Panc1 (cell line): ENCODE data around the gene C5orf58. TPM values are rescaled to one million over a fixed set of nuclear protein-coding genes. Genes with fewer than 3 reads are reported as not detected.

ENCODE experiments used
- ATAC-seq: fragments of 200-7000 bp; cut with Tn5 transposase; 2 replicates; pipeline ENCODE4 v1.9.1; 2020; ENCODE audit warnings: mild to moderate bottlenecking, moderate library complexity
- BruUV-seq: library from RNA; stranded (reverse); fragments of 400-500 nt; replicated peaks from 2 replicates; lab custom pipeline; 2021; lab: Mats Ljungman, UMichigan
- CTCF ChIA-PET: fragments of 300-600 bp; sonication (Branson Sonifier 250); formaldehyde crosslinking; loops from one replicate; lab custom pipeline; 2022; ENCODE audit warnings: antibody characterized with exemption; lab: Charles Lee
- POLR2A ChIA-PET: fragments of 300-600 bp; sonication (Branson Sonifier 250); formaldehyde crosslinking; loops from one replicate; lab custom pipeline; 2022; ENCODE audit warnings: antibody characterized with exemption; lab: Charles Lee
- DNase-seq: peaks from one replicate; pipeline ENCODE4 v3.0.0-alpha.2; 2010; ENCODE audit warnings: low read depth, low spot score
- H3K27ac ChIP-seq: 2 replicates; pipeline ENCODE4 v1.5.1; 2011; ENCODE audit warnings: mild to moderate bottlenecking, low read length, inconsistent platforms
- H3K27me3 ChIP-seq: fragments of 200-500 bp; sonication (Bioruptor generic); 2 replicates; pipeline ENCODE4 v1.6.0; 2014; ENCODE audit warnings: low read length, inconsistent platforms; ENCODE audit not compliant: control insufficient read depth, insufficient read depth
- H3K36me3 ChIP-seq: fragments of 200-500 bp; sonication (Bioruptor generic); 2 replicates; pipeline ENCODE4 v1.5.1; 2014; ENCODE audit warnings: inconsistent platforms, mild to moderate bottlenecking, low read length, moderate library complexity; ENCODE audit not compliant: control insufficient read depth, insufficient read depth
- H3K4me1 ChIP-seq: 2 replicates; pipeline ENCODE4 v1.5.1; 2011; ENCODE audit warnings: inconsistent platforms, mild to moderate bottlenecking, low read length, moderate library complexity; ENCODE audit not compliant: control insufficient read depth, insufficient read depth
- H3K4me3 ChIP-seq, 2 experiments: 2 replicates each; pipeline ENCODE4 v1.5.1; 2011 to 2012; ENCODE audit warnings: low read depth in 2 of 2, low read length in 2 of 2, mild to moderate bottlenecking in 2 of 2, inconsistent platforms in 1 of 2, moderate library complexity in 1 of 2
- H3K9me3 ChIP-seq: fragments of 200-500 bp; sonication (Bioruptor generic); 2 replicates; pipeline ENCODE4 v1.5.1; 2014; ENCODE audit warnings: low read depth, mild to moderate bottlenecking, inconsistent platforms, low read length, moderate library complexity; ENCODE audit not compliant: control insufficient read depth, insufficient read depth
- POLR2AphosphoS5 ChIP-seq: IDR thresholded peaks from 2 replicates; pipeline ENCODE4 v1.6.1; 2012; ENCODE audit warnings: mild to moderate bottlenecking, low read depth, low read length, moderate library complexity
- SIN3A ChIP-seq: IDR thresholded peaks from 2 replicates; pipeline ENCODE4 v1.6.1; 2012; ENCODE audit warnings: low read depth, mild to moderate bottlenecking, low read length, moderate library complexity, borderline replicate concordance; ENCODE audit not compliant: insufficient read depth
- TCF7L2 ChIP-seq: IDR thresholded peaks from 2 replicates; pipeline ENCODE4 v1.6.1; 2011; ENCODE audit warnings: mild to moderate bottlenecking, low read depth, low read length, inconsistent platforms
- in situ Hi-C: cut with HindIII; loops from 2 replicates; pipeline ENCODE4 v1.10.0; 2016; ENCODE audit warnings: low sequenced_read_pairs, low pct_unique_long_range_greater_than_20kb
- intact Hi-C: fragments of 100-400 bp; cut with micrococcal nuclease; formaldehyde crosslinking; loops from one replicate; pipeline ENCODE4 v1.10.0; 2022; ENCODE audit not compliant: unreplicated experiment
- total RNA-seq: library from RNA; stranded (reverse); gene quantifications from one replicate; pipeline ENCODE4 v1.2.1, GENCODE V29; 2021; ENCODE audit not compliant: unreplicated experiment
- TF ChIP-seq, protein P1 (sequence below): fragments of 450-650 bp; IDR thresholded peaks from 2 replicates; pipeline ENCODE4 v1.5.1; 2017; ENCODE audit warnings: mild to moderate bottlenecking
- TF ChIP-seq, protein P2 (sequence below), 2 experiments: IDR thresholded peaks; 2 replicates each; pipeline ENCODE4 v1.6.1; 2011 to 2012; ENCODE audit warnings: low read depth in 2 of 2, control low read depth in 1 of 2, low read length in 1 of 2, mild to moderate bottlenecking in 1 of 2, moderate library complexity in 1 of 2; ENCODE audit not compliant: insufficient read depth in 1 of 2

The C5orf58 gene
- total RNA-seq, 1 experiment from 2014 or later, result 0.15 TPM

DNA sequence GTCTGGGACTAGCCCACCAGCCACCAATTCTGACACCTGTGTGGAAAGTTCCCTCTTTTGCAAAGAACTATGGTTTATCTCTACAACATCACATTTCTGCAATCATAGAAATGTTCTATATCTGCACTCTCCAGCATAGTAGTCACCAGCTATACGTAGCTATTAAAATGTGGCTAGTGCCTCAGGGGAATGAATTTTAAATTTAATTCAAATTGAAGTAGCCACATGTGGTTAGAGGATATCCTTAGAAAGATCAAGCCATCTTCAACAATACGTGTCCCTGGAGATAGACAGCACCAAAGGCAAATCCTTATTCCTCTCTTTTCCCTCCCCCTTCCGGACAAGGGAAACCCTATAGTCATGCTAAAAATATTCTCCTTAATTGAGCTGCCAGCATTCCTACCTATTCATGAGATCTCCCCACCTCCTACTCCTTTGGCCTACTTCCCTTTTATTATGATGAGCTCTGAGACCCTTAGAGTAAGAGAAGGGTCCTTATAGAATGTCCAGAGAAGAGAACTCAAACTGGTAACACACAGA lies 53.7 kb downstream of the C5orf58 start:
- ATAC-seq (no peak), DNase-seq (no peak)
- H3K4me1 ChIP-seq, result no peaks in the 10 kb centered on the region
- H3K9me3 ChIP-seq, result no peaks in the 10 kb centered on the region
- H3K36me3 ChIP-seq, result no peaks in the 10 kb centered on the region
- H3K27ac ChIP-seq, result no peak overlapping the region
- TF ChIP-seq, protein P1, sequence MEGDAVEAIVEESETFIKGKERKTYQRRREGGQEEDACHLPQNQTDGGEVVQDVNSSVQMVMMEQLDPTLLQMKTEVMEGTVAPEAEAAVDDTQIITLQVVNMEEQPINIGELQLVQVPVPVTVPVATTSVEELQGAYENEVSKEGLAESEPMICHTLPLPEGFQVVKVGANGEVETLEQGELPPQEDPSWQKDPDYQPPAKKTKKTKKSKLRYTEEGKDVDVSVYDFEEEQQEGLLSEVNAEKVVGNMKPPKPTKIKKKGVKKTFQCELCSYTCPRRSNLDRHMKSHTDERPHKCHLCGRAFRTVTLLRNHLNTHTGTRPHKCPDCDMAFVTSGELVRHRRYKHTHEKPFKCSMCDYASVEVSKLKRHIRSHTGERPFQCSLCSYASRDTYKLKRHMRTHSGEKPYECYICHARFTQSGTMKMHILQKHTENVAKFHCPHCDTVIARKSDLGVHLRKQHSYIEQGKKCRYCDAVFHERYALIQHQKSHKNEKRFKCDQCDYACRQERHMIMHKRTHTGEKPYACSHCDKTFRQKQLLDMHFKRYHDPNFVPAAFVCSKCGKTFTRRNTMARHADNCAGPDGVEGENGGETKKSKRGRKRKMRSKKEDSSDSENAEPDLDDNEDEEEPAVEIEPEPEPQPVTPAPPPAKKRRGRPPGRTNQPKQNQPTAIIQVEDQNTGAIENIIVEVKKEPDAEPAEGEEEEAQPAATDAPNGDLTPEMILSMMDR, result no peak
- no peak for TF ChIP-seq TCF7L2
- TF ChIP-seq, protein P2, sequence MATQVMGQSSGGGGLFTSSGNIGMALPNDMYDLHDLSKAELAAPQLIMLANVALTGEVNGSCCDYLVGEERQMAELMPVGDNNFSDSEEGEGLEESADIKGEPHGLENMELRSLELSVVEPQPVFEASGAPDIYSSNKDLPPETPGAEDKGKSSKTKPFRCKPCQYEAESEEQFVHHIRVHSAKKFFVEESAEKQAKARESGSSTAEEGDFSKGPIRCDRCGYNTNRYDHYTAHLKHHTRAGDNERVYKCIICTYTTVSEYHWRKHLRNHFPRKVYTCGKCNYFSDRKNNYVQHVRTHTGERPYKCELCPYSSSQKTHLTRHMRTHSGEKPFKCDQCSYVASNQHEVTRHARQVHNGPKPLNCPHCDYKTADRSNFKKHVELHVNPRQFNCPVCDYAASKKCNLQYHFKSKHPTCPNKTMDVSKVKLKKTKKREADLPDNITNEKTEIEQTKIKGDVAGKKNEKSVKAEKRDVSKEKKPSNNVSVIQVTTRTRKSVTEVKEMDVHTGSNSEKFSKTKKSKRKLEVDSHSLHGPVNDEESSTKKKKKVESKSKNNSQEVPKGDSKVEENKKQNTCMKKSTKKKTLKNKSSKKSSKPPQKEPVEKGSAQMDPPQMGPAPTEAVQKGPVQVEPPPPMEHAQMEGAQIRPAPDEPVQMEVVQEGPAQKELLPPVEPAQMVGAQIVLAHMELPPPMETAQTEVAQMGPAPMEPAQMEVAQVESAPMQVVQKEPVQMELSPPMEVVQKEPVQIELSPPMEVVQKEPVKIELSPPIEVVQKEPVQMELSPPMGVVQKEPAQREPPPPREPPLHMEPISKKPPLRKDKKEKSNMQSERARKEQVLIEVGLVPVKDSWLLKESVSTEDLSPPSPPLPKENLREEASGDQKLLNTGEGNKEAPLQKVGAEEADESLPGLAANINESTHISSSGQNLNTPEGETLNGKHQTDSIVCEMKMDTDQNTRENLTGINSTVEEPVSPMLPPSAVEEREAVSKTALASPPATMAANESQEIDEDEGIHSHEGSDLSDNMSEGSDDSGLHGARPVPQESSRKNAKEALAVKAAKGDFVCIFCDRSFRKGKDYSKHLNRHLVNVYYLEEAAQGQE (IDR thresholded peaks at IDR 0.05; ENCODE audit: insufficient read depth in 1 of 2, low read depth in 2 of 2, low read length in 1 of 2), result no peak
- TF ChIP-seq SIN3A, result no peak
- no peak for TF ChIP-seq POLR2AphosphoS5
- intact Hi-C loops, result no loop called here
- peaks cover 10% of the 10 kb centered on the region; the same call in 1 of the 2 replicates for H3K27me3 ChIP-seq
- ChIA-PET POLR2A (no interaction called here), CTCF (no interaction called here)
- no TSS peak for BruUV-seq
- H3K4me3 ChIP-seq, result no peak overlapping the region
- in situ Hi-C loops, result no loop called here

DNA sequence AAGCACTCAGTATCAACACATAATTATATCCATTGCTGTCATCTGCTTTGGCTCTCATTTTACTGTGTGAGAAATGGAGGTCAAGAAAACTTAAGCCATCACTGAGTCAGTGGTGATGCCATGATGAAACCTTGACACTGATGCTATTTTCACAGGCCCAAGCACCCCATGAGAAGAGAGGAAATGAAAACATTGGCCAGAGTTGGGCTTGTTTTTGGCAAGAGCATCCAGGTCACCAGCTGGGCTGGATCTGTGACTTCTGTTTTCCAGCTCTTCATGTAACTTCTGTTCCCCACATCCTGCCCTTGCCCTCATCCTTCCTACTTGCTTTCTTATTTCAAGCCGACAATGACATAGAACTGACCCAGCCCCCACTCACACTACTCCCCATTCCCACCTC lies 54.7 kb downstream of the C5orf58 start:
- Histone ChIP-seq H3K27ac (no peak overlapping the region), H3K4me3 (no peak overlapping the region), H3K27me3 (peaks cover 17% of the 10 kb centered on the region), H3K9me3 (no peaks in the 10 kb centered on the region), H3K4me1 (no peaks in the 10 kb centered on the region), H3K36me3 (no peaks in the 10 kb centered on the region)
- in situ Hi-C loops, result no loop called here
- CTCF ChIA-PET, result no interaction called here
- ATAC-seq (no peak), DNase-seq (no peak)
- no TSS peak for BruUV-seq
- POLR2A ChIA-PET, result no interaction called here
- TF ChIP-seq SIN3A (no peak), POLR2AphosphoS5 (no peak), TCF7L2 (no peak)
- TF ChIP-seq, protein P2 (IDR thresholded peaks at IDR 0.05; ENCODE audit: insufficient read depth in 1 of 2, low read depth in 2 of 2, low read length in 1 of 2), result no peak
- TF ChIP-seq, protein P1, result no peak
- intact Hi-C loops, result no loop called here
